ENCODE measurements around the gene COL23A1. TPM values are rescaled to one million over a fixed set of nuclear protein-coding genes. Genes with fewer than 3 reads are reported as not detected.
"Not testable (repeated sequence)": the region's sequence is repeated elsewhere in the genome, so short reads cannot be mapped to it uniquely, and the experiment has no call there.

The COL23A1 gene
- polyA plus RNA-seq, 1 donor from 2014 or later: 0.18 TPM

DNA sequence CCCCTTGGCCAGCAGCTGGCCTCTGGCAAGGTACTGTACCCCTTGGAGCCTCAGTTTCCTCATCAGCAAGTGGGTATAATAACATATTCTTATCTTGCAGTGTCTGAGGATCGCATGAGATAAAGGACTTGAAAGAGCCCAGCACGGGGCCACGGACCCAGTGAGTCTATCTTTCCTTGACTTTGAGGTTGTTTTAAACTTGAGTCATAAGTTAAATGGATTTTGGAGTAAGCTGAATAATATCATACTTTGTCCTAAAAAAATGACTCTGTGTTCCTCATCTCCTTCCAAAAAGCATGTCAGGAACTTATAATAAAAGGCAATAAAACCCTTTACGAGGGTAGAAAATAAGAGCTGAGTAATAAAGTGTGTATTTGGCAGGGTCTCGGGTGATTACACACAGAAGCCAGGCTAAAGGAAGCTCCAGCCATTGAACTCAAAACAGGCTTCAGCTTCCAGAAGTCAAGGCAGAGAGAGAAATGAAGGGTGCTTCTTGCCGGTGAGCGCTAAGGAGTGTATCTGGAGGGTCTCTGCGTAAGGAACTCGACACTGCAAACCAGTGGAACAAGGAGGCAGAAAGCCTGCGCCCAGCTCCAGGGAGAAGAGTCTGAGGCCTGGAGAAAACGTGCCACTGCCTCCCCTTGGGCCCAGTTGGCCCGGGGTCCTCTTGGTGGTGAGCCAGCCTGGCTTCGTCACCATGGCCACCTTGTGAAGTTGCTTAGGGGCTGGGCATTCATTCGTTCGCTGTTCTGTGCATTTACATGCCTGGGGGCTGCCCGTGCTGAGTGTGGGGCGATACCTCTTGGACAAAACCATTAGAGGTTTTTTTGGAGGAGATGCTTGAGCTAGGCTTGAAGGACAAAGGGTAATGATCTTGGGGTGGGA, 285.2 kb downstream of the COL23A1 start:
- Mint-ChIP-seq H3K27me3 (peaks cover 9% of the 10 kb centered on the region), H3K4me1 (peaks cover 0 to 5% (median 0%) of the 10 kb centered on the region in 3 donors), H3K9me3 (peaks cover 0 to 3% (median 0%) of the 10 kb centered on the region in 3 donors), H3K36me3 (no peaks in the 10 kb centered on the region), H3K4me3 (peak overlapping the region in 1 of 4 donors; percentile 29), H3K27ac (no peak overlapping the region)

DNA sequence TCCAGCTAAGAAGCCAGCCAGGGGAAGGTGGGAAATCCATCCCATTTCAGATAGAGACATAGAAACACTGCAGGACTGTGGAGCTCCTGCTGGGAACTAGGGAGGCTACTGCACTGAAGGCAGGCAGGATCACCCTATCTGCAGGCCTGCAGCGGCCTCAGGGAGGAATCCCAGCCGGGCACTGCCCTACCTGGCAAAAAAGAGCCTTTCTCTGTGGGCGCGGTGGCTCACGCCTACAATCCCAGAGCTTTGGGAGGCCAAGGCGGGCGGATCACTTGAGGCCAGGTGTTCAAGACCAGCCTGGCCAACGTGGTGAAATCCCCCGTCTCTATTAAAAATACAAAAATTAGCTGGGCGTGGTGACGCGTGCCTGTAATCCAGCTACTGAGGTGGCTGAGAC, 286.2 kb downstream of the COL23A1 start:
- Mint-ChIP-seq H3K4me3 (no peak overlapping the region), H3K27me3 (peaks cover 9% of the 10 kb centered on the region), H3K4me1 (peaks cover 0 to 5% (median 0%) of the 10 kb centered on the region in 3 donors), H3K9me3 (peaks cover 0 to 3% (median 0%) of the 10 kb centered on the region in 3 donors), H3K27ac (no peak overlapping the region), H3K36me3 (no peaks in the 10 kb centered on the region)

GRCh38 chr5:178302321-178302720, 287.9 kb downstream of the COL23A1 start:
- peak overlapping the region in 2 of 4 donors; percentile 23 to 55 for H3K4me3 Mint-ChIP-seq
- not testable (repeated sequence) for H3K9me3 Mint-ChIP-seq, H3K4me1 Mint-ChIP-seq, H3K36me3 Mint-ChIP-seq, H3K27ac Mint-ChIP-seq
- peaks cover 13% of the 10 kb centered on the region for H3K27me3 Mint-ChIP-seq

DNA sequence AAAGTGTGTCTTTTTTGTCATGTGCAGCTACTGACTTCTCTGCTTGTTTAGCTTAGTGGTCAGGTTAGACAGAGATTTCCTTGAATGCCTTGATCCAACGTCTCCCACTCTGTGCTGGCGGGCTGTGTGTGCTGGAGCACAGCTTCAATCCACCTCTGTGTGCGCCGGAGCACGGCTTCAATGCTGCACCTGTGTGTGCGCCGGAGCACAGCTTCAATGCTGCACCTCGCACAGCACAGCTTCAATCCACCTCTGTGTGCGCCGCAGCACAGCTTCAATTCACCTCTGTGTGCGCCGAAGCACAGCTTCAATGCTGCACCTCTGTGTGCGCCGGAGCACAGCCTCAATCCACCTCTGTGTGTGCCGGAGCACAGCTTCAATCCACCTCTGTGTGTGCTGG, 288.6 kb downstream of the COL23A1 start:
- Mint-ChIP-seq H3K27me3 (peaks cover 17% of the 10 kb centered on the region), H3K4me3 (no peak overlapping the region), H3K4me1 (peaks cover 0 to 5% (median 0%) of the 10 kb centered on the region in 3 donors), H3K27ac (no peak overlapping the region), H3K9me3 (peaks cover 0 to 3% (median 0%) of the 10 kb centered on the region in 3 donors), H3K36me3 (no peaks in the 10 kb centered on the region)

GRCh38 chr5:178298283-178298807, 291.8 kb downstream of the COL23A1 start:
- Mint-ChIP-seq H3K27me3 (peaks cover 17% of the 10 kb centered on the region), H3K27ac (no peak overlapping the region), H3K36me3 (no peaks in the 10 kb centered on the region), H3K4me3 (no peak overlapping the region), H3K4me1 (peaks cover 0 to 5% (median 0%) of the 10 kb centered on the region in 3 donors), H3K9me3 (peaks cover 3 to 6% (median 5%) of the 10 kb centered on the region in 3 donors)

DNA sequence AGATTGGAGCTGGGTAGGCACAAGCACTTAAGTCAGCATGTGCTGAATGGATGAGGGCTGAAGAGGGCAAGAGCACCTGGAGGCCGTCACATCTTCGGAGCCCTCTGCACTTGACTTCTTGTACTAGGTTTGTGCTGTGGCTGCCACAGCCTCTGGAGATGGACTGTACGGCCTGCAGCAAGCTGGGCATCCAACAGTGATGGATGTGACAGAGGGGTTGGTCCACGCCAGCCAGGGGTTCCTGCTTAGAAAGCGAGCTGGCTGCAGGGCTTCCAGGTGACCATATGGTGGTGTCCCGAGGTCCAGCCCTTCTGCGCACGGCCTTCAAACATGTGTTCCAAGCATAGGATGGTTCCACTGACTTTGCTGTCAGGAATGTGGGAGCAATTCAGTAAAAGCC, 292.4 kb downstream of the COL23A1 start:
- Mint-ChIP-seq H3K36me3 (no peaks in the 10 kb centered on the region), H3K4me3 (no peak overlapping the region), H3K27me3 (peaks cover 16% of the 10 kb centered on the region), H3K27ac (no peak overlapping the region), H3K9me3 (peaks cover 3 to 6% (median 5%) of the 10 kb centered on the region in 3 donors), H3K4me1 (peaks cover 0 to 5% (median 0%) of the 10 kb centered on the region in 3 donors)

- no peak overlapping the region for H3K4me3 Mint-ChIP-seq
Measured at GRCh38 chr5:178296066-178296465, 294.1 kb downstream of the COL23A1 start.

GRCh38 chr5:178295589-178295988, 294.6 kb downstream of the COL23A1 start:
- Mint-ChIP-seq H3K4me1 (peaks cover 0 to 2% (median 0%) of the 10 kb centered on the region in 3 donors), H3K9me3 (peaks cover 2 to 6% (median 3%) of the 10 kb centered on the region in 3 donors), H3K36me3 (no peaks in the 10 kb centered on the region), H3K27ac (no peak overlapping the region), H3K27me3 (peaks cover 13% of the 10 kb centered on the region), H3K4me3 (no peak overlapping the region)

More at GRCh38 chr5:178296066-178296465, 294.1 kb downstream of the COL23A1 start:
- peaks cover 0 to 2% (median 0%) of the 10 kb centered on the region in 3 donors for H3K4me1 Mint-ChIP-seq
- H3K27ac Mint-ChIP-seq: no peak overlapping the region
- H3K9me3 Mint-ChIP-seq: peaks cover 3 to 6% (median 5%) of the 10 kb centered on the region in 3 donors
- no peaks in the 10 kb centered on the region for H3K36me3 Mint-ChIP-seq
- peaks cover 13% of the 10 kb centered on the region for H3K27me3 Mint-ChIP-seq

GRCh38 chr5:178293815-178294214, 296.4 kb downstream of the COL23A1 start:
- no peaks in the 10 kb centered on the region for H3K36me3 Mint-ChIP-seq
- no peak overlapping the region for H3K27ac Mint-ChIP-seq
- H3K27me3 Mint-ChIP-seq: peaks cover 20% of the 10 kb centered on the region
- peaks cover 0 to 2% (median 0%) of the 10 kb centered on the region in 3 donors for H3K4me1 Mint-ChIP-seq
- H3K9me3 Mint-ChIP-seq: peaks cover 2 to 6% (median 3%) of the 10 kb centered on the region in 3 donors
- H3K4me3 Mint-ChIP-seq: peak overlapping the region in 1 of 4 donors; percentile 65

GRCh38 chr5:178293400-178293799, 296.8 kb downstream of the COL23A1 start:
- H3K27ac Mint-ChIP-seq: no peak overlapping the region
- peaks cover 20% of the 10 kb centered on the region for H3K27me3 Mint-ChIP-seq
- peaks cover 2 to 6% (median 3%) of the 10 kb centered on the region in 3 donors for H3K9me3 Mint-ChIP-seq
- peak overlapping the region in 1 of 4 donors; percentile 65 for H3K4me3 Mint-ChIP-seq
- H3K4me1 Mint-ChIP-seq: peaks cover 0 to 2% (median 0%) of the 10 kb centered on the region in 3 donors
- no peaks in the 10 kb centered on the region for H3K36me3 Mint-ChIP-seq

- Mint-ChIP-seq H3K36me3 (no peaks in the 10 kb centered on the region), H3K27ac (no peak overlapping the region), H3K4me3 (peak overlapping the region in 1 of 4 donors; percentile 32), H3K27me3 (peaks cover 24% of the 10 kb centered on the region), H3K9me3 (peaks cover 2 to 6% (median 3%) of the 10 kb centered on the region in 3 donors), H3K4me1 (peaks cover 0 to 2% (median 0%) of the 10 kb centered on the region in 3 donors)
Measured at GRCh38 chr5:178292826-178293205, 297.4 kb downstream of the COL23A1 start.

GRCh38 chr5:178291969-178292825, 298.0 kb downstream of the COL23A1 start:
- Mint-ChIP-seq H3K27ac (no peak overlapping the region), H3K4me3 (no peak overlapping the region), H3K27me3 (peaks cover 24% of the 10 kb centered on the region), H3K9me3 (peaks cover 2 to 6% (median 3%) of the 10 kb centered on the region in 3 donors), H3K36me3 (no peaks in the 10 kb centered on the region), H3K4me1 (peaks cover 0 to 2% (median 0%) of the 10 kb centered on the region in 3 donors)

DNA sequence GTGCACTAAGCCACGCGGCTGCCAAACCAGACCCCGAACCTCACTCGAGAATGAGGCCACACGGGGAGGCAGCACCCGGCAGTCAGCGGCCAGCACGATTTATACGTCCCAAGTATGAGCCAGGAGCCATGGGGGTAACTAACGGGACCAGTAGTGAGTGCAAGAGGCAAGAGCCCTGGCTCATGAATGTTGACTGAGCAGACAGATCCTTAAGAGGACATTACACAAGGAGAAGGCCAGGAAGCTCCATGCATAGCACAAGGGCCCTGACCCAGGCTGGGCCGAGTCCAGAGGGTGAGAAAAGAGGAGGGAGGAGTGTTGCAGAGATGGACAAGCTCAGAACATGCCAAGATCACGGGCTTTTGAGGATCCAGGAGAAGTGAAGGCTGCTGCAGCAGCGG, 299.0 kb downstream of the COL23A1 start:
- H3K4me3 Mint-ChIP-seq: no peak overlapping the region
- H3K36me3 Mint-ChIP-seq: no peaks in the 10 kb centered on the region
- H3K27me3 Mint-ChIP-seq: peaks cover 20% of the 10 kb centered on the region
- no peak overlapping the region for H3K27ac Mint-ChIP-seq
- peaks cover 2 to 6% (median 3%) of the 10 kb centered on the region in 3 donors for H3K9me3 Mint-ChIP-seq
- H3K4me1 Mint-ChIP-seq: peaks cover 0 to 2% (median 0%) of the 10 kb centered on the region in 3 donors

GRCh38 chr5:178290376-178290775, 299.8 kb downstream of the COL23A1 start:
- Mint-ChIP-seq H3K9me3 (peaks cover 0 to under 1% (median 0%) of the 10 kb centered on the region in 3 donors), H3K4me1 (peaks cover 0 to 2% (median 0%) of the 10 kb centered on the region in 3 donors), H3K27me3 (peaks cover 20% of the 10 kb centered on the region), H3K27ac (no peak overlapping the region), H3K4me3 (no peak overlapping the region), H3K36me3 (no peaks in the 10 kb centered on the region)

Data from IgD-negative memory B cell (primary cell).